Kidney tubule cell (primary cell): ENCODE measurements around the gene CARMIL3.
"Not testable (repeated sequence)": the region's sequence is repeated elsewhere in the genome, so short reads cannot be mapped to it uniquely, and the experiment has no call there.

Experiments used
- DNase-seq: peaks from one replicate; pipeline ENCODE4 v3.0.0-alpha.2; 2018; ENCODE audit warnings: low spot score

CARMIL3 gene

DNA sequence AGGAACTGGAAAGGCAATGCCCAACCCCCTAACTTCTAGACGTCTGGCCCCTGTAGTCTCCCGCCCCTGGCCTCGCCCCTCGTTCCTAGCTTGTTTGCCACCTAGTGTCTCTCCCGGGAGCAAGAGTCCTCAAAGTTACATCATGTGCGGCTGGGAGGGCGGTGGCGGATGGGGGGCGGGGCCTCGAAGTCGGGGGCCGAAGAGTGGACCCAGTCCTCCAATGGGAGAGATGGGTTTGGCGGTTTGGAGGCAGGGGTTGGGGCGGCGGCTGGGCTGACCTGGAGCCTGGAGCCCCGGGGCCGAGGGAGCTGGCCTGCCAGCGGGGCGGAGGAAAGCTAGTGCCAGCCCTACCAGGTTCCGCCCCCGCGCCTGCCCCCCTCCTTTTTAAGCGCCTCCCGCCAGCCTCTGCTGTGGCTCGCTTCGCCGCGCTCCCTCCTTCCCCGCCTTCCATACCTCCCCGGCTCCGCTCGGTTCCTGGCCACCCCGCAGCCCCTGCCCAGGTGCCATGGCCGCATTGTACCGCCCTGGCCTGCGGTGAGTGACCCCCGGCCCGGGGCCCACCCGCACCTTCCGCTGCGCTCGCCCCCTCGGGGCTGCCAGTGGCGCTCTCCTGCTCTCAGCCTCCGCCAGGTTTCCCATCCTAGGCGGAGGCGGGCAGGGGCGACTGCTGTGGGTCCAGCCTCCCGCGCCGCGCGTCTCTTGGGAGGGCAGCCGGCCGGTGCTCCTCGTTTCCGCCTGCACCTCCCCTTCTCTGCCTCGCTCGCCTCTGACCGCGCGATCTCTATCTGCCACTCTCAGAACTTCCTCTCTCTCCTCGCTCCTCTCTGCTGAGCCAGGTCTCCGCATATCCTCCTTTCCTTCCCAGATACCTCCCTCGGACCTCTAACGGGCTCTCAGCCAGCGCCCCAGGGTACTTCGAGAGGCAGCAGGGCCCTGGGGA is 42.4 kb downstream of the CARMIL3 start, which contains the start of gene PCK2:
Gene PCK2, plus strand, starts transcription at position 411 of the 940 bp plus-strand sequence. Its CDS starts 95 bp downstream, at position 506.
- peak; percentile 92 for DNase-seq

DNA sequence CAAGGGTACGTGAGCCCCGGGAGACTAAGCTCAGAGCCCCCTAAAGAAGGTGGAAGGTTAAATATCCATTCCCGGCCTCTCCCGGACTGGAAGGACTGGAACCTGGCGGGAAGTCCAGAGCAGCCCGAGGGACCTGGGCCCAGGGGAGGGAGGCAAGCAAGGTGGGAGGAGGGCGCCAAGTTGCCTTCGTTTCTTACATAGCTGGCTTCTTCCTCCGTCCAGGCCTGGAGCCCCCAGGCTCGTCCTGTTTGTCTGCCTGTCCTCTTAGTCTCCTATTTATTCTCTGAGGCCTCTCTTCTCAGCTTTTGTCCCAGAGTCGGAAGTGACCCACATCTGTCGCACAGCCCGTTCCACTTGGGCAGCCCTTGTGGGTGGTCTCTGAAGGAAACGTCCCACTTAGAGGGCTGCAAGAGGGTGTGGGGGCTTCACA is 43.0 kb downstream of the CARMIL3 start:
- DNase-seq, result no peak

DNA sequence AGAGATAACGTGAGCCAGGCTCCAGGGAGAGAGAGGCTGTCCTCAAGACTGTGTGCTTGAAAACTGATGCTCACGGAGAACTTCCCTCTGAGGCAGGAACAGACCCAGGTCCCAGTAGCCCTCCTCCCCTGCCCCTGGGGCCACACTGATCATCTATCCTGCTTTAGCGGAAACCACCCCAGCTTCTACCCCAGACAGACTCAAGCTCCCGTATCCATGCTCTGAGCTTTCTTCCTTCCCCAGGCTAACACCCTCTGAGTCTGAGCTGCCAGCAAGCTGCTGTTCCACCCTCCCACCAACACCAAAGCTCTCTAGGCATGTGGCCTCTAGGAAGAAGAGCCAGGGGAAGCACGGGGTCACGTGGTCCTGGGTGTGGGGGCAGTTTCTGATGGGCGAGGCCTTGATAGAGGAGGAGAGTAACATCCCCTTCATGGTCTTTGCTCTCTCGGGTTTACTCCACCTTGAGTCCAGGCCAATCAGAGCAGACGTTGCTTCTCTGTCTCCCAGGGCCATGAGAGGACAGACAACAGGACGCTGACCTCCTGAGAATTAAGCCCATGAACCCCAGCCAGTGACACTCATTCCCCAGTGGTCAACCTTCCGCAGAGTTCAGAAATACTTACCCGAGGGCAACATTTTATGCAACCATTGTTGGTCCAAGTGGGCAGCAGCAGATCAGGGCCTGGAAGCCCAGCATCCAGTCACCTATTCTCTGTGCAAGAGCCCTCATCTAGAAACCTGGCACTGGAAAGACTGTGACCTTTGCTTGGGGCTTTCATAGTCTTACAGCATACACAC is 43.7 kb downstream of the CARMIL3 start:
- peak; percentile 70 for DNase-seq

DNA sequence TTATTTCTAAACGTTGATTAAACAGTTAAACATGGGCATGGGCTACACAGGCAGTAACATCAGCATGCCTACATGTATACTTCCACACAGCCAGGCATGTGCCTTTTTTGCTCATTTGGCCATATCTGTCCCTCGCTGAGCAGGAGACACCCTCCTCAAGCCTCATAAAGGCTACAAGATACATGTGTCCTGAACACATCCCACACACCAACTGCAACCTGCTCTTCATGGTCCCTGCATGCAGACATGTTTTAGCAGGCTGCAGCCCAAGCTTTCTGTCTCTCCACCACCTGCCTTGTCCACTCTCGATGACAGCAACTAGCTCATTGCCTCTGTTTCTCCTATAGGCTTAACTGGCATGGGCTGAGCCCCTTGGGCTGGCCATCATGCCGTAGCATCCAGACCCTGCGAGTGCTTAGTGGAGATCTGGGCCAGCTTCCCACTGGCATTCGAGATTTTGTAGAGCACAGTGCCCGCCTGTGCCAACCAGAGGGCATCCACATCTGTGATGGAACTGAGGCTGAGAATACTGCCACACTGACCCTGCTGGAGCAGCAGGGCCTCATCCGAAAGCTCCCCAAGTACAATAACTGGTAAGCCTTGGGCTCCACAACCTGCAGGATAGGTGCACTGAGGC is 44.9 kb downstream of the CARMIL3 start:
- no peak for DNase-seq

DNA sequence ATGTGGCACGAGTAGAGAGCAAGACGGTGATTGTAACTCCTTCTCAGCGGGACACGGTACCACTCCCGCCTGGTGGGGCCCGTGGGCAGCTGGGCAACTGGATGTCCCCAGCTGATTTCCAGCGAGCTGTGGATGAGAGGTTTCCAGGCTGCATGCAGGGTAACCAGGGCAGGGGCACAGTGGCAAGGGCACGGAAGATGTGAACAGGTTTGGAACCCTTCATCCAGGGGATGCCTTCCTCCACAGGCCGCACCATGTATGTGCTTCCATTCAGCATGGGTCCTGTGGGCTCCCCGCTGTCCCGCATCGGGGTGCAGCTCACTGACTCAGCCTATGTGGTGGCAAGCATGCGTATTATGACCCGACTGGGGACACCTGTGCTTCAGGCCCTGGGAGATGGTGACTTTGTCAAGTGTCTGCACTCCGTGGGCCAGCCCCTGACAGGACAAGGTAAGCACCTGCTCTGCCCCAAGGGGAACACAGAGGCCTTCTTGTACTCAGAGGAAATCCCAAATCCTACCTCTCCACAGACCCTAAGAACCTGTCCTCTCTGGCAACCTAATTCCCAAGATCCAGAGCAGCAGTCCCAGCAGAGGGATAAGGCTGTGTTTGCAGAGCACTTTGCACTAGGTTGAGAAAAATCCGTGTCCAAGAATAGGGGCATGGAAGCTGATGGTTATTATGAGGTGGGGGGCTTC is 46.6 kb downstream of the CARMIL3 start:
- DNase-seq, result no peak

DNA sequence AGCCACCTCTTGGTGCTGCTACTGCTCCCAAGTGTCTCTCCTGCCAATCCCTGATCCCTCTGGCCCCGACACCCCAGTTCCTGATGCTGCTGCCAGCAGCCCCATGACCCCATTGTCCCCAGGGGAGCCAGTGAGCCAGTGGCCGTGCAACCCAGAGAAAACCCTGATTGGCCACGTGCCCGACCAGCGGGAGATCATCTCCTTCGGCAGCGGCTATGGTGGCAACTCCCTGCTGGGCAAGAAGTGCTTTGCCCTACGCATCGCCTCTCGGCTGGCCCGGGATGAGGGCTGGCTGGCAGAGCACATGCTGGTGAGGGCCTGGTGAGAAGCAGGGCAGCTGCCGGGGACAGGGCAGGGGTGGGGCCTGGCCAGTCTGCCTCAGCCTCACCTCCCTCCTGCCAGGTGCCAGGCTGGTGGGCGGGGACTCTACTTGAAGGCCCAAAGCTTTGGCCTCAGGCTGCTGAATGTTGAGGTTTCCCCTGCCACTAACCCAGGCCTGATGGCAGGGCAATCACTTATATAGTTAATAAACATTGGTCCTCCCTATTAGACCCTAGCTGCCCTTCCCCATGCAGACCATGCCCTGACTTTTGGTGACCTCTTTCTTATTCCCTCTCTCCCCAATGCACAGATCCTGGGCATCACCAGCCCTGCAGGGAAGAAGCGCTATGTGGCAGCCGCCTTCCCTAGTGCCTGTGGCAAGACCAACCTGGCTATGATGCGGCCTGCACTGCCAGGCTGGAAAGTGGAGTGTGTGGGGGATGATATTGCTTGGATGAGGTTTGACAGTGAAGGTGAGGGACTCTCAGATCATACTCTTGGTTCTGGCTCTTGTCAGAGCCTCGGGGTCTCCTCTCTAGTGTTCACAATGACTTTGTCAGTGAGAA is 47.4 kb downstream of the CARMIL3 start:
- no peak for DNase-seq

DNA sequence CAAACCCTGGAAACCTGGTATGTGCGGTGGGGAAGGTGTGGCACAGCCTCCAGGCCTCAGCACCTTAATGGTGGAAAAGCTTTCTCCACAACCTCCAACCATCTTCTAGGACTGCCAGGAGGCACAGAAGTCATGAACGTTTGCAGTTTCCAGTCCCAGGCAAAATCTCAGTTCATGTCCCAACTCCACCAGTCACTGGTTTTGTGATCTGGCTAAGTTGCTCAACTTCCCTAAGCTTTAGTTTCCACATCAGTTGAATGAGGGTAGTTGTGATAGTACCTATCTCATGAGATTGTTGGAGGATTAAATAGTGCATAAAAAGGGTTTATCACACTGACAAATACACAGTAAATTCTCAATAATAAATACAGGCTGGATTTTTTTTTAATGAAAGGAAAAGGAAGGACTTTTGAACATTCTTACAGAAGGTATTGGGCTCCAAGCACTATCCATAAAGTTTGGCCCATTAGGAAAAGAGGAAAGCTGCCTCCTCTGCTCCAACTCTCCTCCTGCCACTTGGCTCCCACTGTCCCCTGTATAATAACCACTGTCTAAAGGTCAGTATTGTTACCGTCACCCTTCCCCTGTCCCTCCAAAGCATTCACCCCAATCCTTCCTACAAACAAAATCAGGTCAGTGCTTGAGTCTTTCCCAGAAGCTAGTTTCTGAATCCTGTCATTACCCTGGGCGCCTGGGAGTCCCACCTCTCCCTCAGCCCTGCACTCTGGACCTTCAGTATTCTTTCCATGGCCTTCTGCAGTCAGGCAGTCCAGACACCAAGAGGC is 48.6 kb downstream of the CARMIL3 start:
- DNase-seq, result no peak

DNA sequence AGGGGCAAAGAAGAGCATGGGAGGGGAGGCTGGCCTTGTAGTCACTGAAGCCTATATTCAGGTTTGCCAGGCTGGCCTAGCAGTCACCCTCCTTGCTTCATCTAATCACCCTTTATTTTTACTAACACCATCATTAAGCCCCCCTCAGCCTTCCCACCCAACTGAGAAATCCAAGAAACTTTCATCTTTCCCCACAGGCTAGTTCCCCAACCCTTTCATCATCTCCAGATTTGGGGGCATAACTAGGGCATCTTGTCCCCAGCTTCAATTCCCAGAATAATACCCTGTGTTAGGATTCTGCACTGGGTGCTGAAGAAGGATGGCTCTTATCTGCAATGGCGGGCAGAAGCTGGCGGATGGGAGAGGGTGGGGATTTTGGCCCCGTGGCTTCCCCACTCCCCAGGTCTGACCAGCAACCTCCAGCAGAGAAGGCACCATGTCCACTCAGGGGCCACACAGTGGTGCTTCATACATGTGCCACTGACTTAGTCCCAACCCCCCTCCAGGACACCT is 49.2 kb downstream of the CARMIL3 start:
- DNase-seq, result no peak

DNA sequence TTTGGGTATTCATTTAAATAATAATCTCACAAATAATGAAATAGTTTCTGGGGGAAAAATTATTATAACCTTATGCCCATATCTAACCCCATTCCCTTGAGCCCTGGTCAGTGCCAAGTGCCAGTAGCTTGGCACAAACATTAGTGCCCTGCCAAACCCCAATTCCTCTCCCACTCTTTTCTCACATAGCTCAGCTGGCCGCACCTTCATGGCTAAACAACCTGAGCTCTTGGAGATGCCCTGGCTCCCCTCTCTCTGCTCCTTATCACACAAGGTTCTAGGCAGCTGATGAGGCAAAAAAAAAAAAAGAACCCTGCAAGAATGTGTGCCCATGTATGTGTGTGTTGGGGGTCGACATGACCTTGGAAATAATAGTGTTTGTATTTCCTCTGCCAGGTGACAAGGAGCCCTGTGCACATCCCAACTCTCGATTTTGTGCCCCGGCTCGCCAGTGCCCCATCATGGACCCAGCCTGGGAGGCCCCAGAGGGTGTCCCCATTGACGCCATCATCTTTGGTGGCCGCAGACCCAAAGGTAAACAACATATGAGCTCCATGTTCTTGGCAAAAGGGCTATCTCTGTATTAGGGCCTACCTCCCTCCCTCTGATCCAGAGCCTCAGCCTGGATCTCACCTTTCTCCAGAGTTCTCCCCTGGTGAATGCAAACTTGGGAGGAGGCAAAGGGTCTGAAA is 50.7 kb downstream of the CARMIL3 start:
- DNase-seq, result no peak

DNA sequence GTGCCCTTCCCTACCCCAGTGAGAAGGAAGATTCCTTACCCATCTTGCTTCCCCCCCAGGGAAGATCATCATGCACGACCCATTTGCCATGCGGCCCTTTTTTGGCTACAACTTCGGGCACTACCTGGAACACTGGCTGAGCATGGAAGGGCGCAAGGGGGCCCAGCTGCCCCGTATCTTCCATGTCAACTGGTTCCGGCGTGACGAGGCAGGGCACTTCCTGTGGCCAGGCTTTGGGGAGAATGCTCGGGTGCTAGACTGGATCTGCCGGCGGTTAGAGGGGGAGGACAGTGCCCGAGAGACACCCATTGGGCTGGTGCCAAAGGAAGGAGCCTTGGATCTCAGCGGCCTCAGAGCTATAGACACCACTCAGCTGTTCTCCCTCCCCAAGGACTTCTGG is 51.6 kb downstream of the CARMIL3 start:
- DNase-seq, result no peak

DNA sequence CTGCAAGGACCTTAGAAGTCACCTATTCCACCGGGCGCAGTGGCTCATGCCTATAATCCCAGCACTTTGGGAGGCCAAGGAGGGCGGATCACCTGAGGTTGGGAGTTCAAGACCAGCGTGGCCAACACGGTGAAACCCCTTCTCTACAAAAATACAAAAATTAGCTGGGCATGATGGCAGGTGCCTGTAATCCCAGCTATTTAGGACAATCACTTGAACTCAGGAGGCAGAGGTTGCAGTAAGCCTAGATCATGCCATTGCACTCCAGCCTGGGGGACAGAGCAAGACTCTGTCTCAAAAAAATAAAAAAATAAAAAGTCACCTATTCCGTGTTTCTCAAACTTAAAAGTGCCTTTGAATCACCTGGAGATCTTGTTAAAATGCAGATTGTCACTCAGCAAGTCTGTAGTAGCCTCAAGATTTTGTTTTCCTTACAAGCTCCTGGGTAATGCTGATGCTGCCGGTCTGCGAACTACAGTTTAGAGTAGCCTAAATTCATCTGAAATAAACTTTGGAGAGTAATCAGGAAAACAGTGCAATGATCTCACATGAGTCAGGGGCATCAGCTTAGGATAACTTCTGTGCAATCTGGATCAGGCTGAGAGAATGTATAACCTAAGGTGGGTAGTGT is 53.9 kb downstream of the CARMIL3 start:
- DNase-seq, result not testable (repeated sequence)

DNA sequence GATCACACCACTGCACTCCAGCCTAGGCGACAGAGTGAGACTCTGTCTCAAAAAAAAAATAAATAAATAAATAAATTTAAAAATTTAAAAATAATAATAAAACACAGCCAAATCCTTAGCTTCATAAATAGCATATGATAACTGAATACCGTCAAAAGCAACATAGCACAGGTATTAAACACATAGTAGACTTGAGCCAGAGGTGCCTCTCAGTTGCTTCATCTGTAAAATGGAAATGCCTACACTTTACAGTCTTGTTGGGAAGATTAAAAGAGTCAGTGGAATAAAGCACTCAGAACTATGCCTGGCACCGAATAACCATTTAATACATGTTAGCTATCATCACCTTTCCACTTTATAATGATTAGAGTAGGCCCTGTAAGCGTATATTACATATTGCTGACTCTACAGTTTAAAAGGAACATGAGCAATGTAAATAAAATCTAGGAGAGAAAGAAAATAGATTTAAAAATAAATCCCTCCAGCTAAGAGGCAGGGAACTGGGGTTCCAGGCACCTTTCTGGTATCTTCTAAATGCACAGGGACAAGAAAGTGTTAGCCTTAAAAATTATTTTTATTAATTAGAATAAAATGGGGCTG is 55.0 kb downstream of the CARMIL3 start:
- DNase-seq, result no peak

DNA sequence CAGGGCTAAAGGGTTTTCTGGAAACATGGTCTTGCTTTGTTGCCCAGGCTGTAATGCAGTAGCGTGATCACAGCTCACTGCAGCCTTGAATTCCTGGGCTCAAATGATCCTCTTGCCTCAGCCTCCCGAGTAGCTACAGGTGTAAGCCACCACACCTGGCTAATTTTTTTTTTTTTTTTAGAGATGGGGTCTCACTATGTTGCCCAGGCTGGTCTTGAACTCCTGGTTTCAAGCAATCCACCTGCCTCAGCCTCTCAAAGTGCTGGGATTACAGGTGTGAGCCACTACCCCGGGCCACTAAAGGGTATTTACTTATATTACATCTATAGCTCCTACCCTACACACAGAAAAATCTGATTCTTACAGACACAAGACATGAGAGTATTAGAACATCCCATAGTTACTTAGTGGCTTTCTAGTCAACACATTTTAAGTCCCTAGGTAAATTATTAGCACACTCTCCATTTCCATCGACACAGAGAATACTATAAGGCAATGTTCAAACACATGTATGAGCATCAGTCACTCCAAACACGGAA is 56.6 kb downstream of the CARMIL3 start:
- no peak for DNase-seq

DNA sequence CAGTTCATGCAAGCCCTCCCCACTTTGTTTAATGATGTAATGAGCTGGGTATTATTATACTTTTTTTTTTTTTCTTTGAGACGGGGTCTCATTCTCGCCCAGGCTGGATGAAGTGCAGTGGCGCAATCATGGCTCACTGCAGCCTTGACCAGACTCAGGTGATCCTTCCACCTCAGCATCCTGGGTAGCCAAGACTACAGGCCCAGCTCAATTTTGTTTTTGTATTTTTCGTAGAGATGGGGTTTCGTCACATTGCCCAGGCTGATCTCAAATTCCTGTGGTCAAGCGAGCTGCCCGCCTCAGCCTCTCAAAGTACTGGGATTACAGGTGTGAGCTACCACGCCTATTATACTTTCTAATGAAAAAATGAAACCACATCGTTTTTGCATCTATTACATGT is 58.3 kb downstream of the CARMIL3 start:
- DNase-seq, result no peak

DNA sequence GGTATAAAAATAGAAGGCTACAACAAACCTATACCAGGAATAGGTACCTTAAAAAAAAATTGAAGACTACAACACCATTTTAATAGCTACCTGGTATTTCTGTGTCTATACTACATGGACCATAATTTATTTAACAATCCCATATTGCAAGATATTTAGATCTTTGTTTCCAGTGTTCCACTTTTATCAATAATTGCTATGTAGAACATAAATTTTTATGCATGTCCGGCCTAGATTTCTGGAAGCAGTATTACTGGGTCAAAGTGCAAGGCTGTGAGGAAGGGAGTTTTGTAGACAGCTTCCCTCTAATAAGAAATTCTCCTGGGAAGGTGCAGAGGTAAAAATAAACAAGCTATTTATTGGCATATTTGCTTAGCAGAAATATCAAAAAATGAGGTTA is 58.7 kb downstream of the CARMIL3 start:
- no peak for DNase-seq

DNA sequence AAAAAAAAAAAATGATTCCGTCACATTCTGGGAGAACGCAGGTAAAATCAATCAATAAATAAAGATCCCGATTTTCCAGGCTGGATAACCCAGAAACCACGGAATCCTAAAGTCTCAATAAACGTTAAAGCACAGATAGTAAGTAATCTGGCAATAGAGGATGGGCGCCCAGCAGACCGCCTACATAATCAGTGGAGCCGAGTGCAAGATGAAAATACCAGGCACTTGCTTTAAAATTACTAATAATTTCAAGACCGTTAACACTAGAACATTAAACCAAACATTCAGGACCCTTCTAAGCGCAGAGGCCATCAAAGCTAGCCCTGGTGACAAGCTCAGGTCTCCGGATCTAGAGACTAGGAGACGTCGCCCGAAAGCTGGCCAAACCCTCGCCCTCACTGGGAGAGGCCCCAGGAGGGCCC is 61.6 kb downstream of the CARMIL3 start:
- no peak for DNase-seq

DNA sequence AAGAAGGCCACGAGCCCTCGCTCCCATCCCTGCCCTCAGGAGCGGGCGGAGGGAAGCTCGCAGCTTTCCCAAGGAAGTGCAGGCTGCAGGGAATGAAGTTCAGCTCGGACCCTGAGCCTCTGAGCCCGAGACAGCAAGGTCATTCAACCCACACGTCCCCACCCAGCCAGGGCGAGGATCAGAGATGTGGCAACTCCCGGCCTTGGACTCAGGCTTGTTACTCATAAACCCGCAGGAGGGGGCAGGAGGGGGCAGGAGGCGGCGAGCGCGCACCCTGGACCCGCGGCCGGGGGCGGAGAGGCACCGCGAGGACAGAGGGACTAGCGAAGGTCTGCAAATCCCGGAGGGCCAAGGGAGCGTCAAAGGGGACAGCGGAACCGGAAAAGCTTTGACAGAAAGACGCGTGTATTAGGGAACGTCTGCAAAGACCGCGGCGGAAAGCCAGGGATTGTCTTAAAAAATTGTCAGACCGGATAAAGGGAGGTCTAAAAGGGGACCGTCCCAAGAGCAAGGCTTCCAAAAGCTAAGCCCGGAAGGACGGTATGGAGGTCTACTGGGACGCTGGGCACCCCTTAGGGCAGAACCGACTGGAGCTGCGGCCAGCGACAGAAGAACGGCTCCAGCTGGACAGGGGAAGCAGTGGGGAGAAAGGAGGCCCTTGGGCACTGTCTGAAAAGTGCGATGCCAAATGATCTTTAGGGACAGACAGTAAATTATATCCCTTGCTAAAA is 62.2 kb downstream of the CARMIL3 start:
- peak; percentile 94 for DNase-seq
